Muscle layer of duodenum (tissue), 2 donors: ENCODE results near the gene POU3F3.

ENCODE experiments used
- H3K27ac ChIP-seq: one replicate; pipeline ENCODE4 v1.7.0; 2013; ENCODE audit warnings: mild to moderate bottlenecking, low read length
- H3K27me3 ChIP-seq: one replicate; pipeline ENCODE4 v1.7.0; 2013; ENCODE audit warnings: low read depth, mild to moderate bottlenecking, control low read depth, low read length
- H3K36me3 ChIP-seq, 2 donors: one replicate each; pipeline ENCODE4 v1.7.0; 2013; ENCODE audit warnings: low read length in 2 of 2, control low read depth in 1 of 2, mild to moderate bottlenecking in 1 of 2; ENCODE audit not compliant: insufficient read depth in 2 of 2, control insufficient read depth in 1 of 2
- H3K4me1 ChIP-seq, 2 donors: one replicate each; pipeline ENCODE4 v1.7.0; 2013; ENCODE audit warnings: low read length in 2 of 2, mild to moderate bottlenecking in 2 of 2, control low read depth in 1 of 2, moderate library complexity in 1 of 2; ENCODE audit not compliant: insufficient read depth in 2 of 2, control insufficient read depth in 1 of 2
- H3K4me3 ChIP-seq, 2 donors: one replicate each; pipeline ENCODE4 v1.7.0; 2013; ENCODE audit warnings: low read length in 2 of 2, low read depth in 1 of 2, mild to moderate bottlenecking in 1 of 2
- H3K9me3 ChIP-seq, 2 donors: one replicate each; pipeline ENCODE4 v1.7.0; 2013; ENCODE audit warnings: low read length in 2 of 2, control low read depth in 1 of 2, mild to moderate bottlenecking in 1 of 2; ENCODE audit not compliant: control insufficient read depth in 1 of 2
- donor health status: healthy.

POU3F3 gene

DNA sequence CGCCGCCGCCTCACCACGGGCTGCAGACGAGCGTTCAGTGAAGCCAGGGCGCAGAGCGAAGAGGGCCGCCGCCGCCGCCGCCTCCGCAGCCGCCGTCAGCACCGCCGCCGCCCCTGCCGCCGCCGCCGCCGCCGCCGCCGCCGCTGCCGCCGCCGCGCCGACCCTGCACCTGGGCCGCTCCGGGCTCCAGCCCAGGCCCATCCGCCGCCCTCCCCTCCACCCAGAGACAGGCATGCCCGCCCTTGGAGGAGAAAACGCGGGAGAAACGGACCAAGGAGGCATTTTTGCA lies 3.0 kb downstream of the POU3F3 start:
- peaks cover 0 to 5% of the 10 kb centered on the region in 2 donors for H3K9me3 ChIP-seq
- peaks cover 0 to 43% of the 10 kb centered on the region in 2 donors for H3K4me1 ChIP-seq
- no peak overlapping the region for H3K27ac ChIP-seq
- H3K4me3 ChIP-seq = peak overlapping the region in 1 of 2 donors; percentile 28
- H3K27me3 ChIP-seq = peaks cover 60% of the 10 kb centered on the region
- H3K36me3 ChIP-seq = no peaks in the 10 kb centered on the region

DNA sequence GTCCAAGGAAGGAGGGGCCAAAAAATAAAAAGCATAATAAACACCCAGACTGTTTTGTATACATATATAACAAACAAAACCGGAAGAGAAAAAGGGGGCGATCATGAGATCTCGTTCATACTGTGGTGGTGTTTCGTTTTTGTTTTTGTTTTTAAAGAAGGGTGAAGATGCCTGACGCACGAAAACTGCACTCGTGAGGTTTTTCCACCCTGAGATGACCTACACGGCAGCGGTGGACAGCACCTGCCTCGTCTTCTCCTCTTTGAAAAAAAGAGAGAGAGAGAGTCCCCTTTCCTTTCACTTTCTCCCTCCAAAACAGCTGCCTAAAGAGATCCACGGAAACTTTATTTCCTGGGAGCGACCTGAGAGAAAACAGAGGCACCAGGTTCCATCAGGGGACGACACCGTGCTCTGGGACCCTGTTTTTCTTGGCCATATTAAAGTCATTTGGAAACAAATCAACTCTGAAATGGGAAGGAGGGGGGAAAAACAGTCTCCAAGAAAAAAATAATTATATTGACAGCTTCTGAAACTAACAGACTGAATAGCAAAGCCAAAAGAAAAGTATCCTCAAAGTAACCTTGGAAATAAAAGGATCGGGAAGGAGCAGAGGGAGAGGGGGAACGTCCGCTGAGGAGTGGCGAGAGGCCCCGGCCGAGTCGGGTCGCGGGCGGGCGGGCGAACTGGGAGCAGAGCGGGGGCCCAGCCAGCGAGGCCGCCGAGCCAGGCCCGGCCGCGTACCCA lies 3.5 kb downstream of the POU3F3 start:
- Histone ChIP-seq H3K27ac (no peak overlapping the region), H3K27me3 (peaks cover 60% of the 10 kb centered on the region), H3K36me3 (no peaks in the 10 kb centered on the region), H3K4me3 (no peak overlapping the region), H3K4me1 (peaks cover 0 to 42% of the 10 kb centered on the region in 2 donors), H3K9me3 (peaks cover 0 to 5% of the 10 kb centered on the region in 2 donors)

- peaks cover 0 to 35% of the 10 kb centered on the region in 2 donors for H3K4me1 ChIP-seq
- H3K9me3 ChIP-seq = peaks cover 0 to 5% of the 10 kb centered on the region in 2 donors
- no peak overlapping the region for H3K27ac ChIP-seq
- H3K36me3 ChIP-seq = no peaks in the 10 kb centered on the region
- no peak overlapping the region for H3K4me3 ChIP-seq
- H3K27me3 ChIP-seq = peaks cover 62% of the 10 kb centered on the region
Observed at GRCh38 chr2:104858006-104858978, 4.4 kb downstream of the POU3F3 start.

- Histone ChIP-seq H3K4me1 (peaks cover 0 to 35% of the 10 kb centered on the region in 2 donors), H3K27ac (no peak overlapping the region), H3K27me3 (peaks cover 67% of the 10 kb centered on the region), H3K9me3 (peaks cover 0 to 5% of the 10 kb centered on the region in 2 donors), H3K36me3 (no peaks in the 10 kb centered on the region), H3K4me3 (no peak overlapping the region)
Observed at GRCh38 chr2:104859291-104859765, 5.4 kb downstream of the POU3F3 start.

- H3K4me1 ChIP-seq = peaks cover 0 to 29% of the 10 kb centered on the region in 2 donors
- no peak overlapping the region for H3K4me3 ChIP-seq
- H3K27ac ChIP-seq = no peak overlapping the region
- no peaks in the 10 kb centered on the region for H3K36me3 ChIP-seq
- H3K27me3 ChIP-seq = peaks cover 67% of the 10 kb centered on the region
- H3K9me3 ChIP-seq = peaks cover 0 to 5% of the 10 kb centered on the region in 2 donors
Observed at GRCh38 chr2:104859766-104860450, 6.0 kb downstream of the POU3F3 start.

- no peak overlapping the region for H3K27ac ChIP-seq
- H3K4me1 ChIP-seq = peaks cover 0 to 28% of the 10 kb centered on the region in 2 donors
- H3K36me3 ChIP-seq = no peaks in the 10 kb centered on the region
- H3K9me3 ChIP-seq = peaks cover 0 to 5% of the 10 kb centered on the region in 2 donors
- H3K4me3 ChIP-seq = no peak overlapping the region
- peaks cover 72% of the 10 kb centered on the region for H3K27me3 ChIP-seq
Observed at GRCh38 chr2:104860451-104860790, 6.5 kb downstream of the POU3F3 start.

DNA sequence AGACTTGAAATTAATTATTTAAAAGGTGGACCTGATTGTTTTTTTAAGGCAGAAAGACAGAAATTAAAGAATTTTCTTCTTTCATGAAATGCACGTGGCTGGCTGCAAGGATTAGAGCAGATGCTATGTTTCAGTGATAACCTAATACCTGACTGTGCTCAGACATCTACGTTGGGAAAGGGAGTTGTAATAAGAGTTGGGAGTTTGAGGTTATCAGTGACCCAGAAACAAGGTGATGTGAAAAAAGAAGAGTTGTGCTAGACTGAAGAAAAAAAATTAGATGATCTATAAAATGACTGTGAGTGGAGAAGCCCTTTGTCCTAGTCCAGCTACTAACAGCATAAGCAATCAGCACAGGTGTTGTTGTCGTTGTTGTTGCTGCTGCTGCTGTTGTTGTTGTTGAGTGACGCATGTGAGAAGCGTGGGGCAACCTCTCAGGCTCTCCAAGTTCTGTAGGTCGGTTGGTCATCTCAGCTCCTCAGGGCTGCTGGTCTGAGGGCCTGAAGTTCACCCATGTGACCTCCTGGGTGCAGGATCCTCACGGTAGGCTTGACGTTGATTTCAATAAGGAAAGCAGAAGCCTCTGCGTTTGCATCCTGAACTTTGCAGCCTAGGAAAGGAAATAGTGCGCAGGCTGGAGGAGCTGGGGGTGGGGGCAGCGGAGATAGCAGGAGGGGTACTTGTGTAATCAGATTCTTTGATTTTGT lies 7.6 kb downstream of the POU3F3 start:
- Histone ChIP-seq H3K36me3 (no peaks in the 10 kb centered on the region), H3K9me3 (peaks cover 0 to 5% of the 10 kb centered on the region in 2 donors), H3K27ac (no peak overlapping the region), H3K27me3 (peaks cover 79% of the 10 kb centered on the region), H3K4me3 (no peak overlapping the region), H3K4me1 (peaks cover 0 to 24% of the 10 kb centered on the region in 2 donors)

DNA sequence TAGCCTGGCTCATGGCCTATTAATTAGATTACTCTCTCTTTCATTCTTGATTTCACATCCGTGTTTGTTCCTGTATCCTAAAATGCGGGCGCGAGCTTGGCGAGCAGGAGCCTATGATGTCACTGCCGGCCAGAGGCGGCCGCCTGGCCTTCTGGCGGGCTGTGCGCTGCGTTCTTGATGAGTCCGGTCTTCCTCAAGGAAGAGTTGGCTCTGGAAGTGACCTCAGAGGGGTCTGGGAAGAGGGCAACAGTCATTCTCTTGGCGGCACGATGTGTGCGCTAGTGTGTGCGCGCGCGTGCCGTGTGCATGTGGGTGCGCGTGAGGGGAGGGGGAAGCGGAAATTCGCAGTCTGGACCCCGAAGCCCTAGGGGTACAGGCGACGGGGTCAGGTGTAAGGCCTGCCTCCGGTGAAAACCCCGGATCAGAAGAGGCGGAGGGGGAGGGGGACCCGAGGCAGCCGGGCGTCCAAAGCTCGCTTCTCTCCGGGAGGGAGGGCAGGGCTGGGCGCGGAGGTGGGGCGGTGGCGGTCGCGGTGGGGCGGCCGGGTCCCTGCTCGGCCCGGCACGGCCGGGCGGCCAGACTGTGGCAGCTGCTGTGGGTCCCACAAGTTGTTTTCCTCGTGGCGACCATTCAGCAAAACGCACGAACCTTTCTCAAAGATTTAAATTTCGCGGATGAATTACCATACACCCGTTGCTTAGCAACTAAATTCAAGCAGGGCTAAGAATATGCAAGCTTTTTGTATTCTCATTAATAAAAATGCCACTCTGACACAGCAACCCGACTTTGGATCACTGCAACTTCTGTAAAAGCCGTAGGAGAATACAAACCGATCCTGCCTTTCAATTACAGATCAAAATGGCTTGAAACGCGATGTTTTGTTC lies 8.4 kb downstream of the POU3F3 start:
- peak overlapping the region in 1 of 2 donors; percentile 41 for H3K4me3 ChIP-seq

DNA sequence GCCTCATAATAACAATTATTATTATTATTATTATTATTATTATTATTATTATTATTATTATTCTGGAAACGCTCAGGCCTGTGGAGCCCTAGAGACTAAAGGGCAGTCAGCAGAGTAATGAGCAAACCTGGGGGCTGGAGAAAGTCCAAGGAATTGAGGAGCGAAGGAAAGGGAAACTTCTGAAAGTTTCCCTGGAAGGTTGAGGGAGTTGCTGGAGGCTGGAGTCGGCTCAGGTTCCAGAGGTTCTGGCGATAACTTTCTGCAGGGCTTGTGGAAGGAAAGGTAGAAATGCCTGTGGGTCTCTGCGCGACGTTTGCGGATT lies 9.2 kb downstream of the POU3F3 start:
- no peak overlapping the region for H3K4me3 ChIP-seq
- peaks cover 87% of the 10 kb centered on the region for H3K27me3 ChIP-seq
- no peaks in the 10 kb centered on the region for H3K36me3 ChIP-seq
- H3K27ac ChIP-seq = no peak overlapping the region
- H3K9me3 ChIP-seq = peaks cover 0 to 5% of the 10 kb centered on the region in 2 donors
- peaks cover 0 to 24% of the 10 kb centered on the region in 2 donors for H3K4me1 ChIP-seq

More for the DNA sequence above, 8.4 kb downstream of the POU3F3 start:
- H3K27me3 ChIP-seq = peaks cover 83% of the 10 kb centered on the region
- no peak overlapping the region for H3K27ac ChIP-seq
- peaks cover 0 to 26% of the 10 kb centered on the region in 2 donors for H3K4me1 ChIP-seq
- H3K36me3 ChIP-seq = no peaks in the 10 kb centered on the region
- peaks cover 0 to 5% of the 10 kb centered on the region in 2 donors for H3K9me3 ChIP-seq
